ENCODE measurements around the gene IPO11. TPM values are rescaled to one million over a fixed set of nuclear protein-coding genes. Genes with fewer than 3 reads are reported as not detected.

IPO11 gene
- total and polyA plus RNA-seq, 4 donors, result 4.7 to 20.6 (median 9.0) TPM

GRCh38 chr5:62577488-62577887 is 164.9 kb downstream of the IPO11 start:
- 98% methylated on average over 1 of the region's 1 CpG for WGBS
- Histone ChIP-seq H3K9me3 (ENCODE audit: control insufficient read depth in 4 of 4, low read length in 3 of 4) (no peaks in the 10 kb centered on the region), H3K36me3 (ENCODE audit: control insufficient read depth in 4 of 4, insufficient read depth in 3 of 4, low read depth in 1 of 4, low read length in 3 of 4) (peaks cover 0 to 7% (median 0%) of the 10 kb centered on the region in 4 donors), H3K4me3 (ENCODE audit: low read depth in 1 of 3, low read length in 3 of 3) (no peak overlapping the region), H3K27me3 (ENCODE audit: control insufficient read depth in 4 of 4, insufficient read depth in 4 of 4, low read length in 3 of 4) (no peaks in the 10 kb centered on the region), H3K9ac (ENCODE audit: low read depth in 1 of 2, low read length in 2 of 2) (no peak overlapping the region), H3K4me1 (ENCODE audit: control insufficient read depth in 4 of 4, insufficient read depth in 4 of 4, low read length in 3 of 4) (no peaks in the 10 kb centered on the region), H3K27ac (ENCODE audit: low read depth in 1 of 2, low read length in 2 of 2) (no peak overlapping the region)
- TF ChIP-seq HNF4A (conservative IDR thresholded peaks at IDR 0.05), result no peak
- no peak for TF ChIP-seq FOXA1 (IDR thresholded peaks at IDR 0.05)
- no peak for TF ChIP-seq ZBTB33 (IDR thresholded peaks at IDR 0.05)
- TF ChIP-seq HNF4G (IDR thresholded peaks at IDR 0.05), result no peak
- TF ChIP-seq JUND (IDR thresholded peaks at IDR 0.05), result no peak
- TF ChIP-seq ATF3 (IDR thresholded peaks at IDR 0.05), result no peak
- TF ChIP-seq EGR1 (IDR thresholded peaks at IDR 0.05; ENCODE audit: low read depth in 2 of 2), result no peak
- TF ChIP-seq NR2F2 (IDR thresholded peaks at IDR 0.05), result no peak
- no peak for TF ChIP-seq CTCF (IDR thresholded peaks at IDR 0.05; ENCODE audit: low read depth, low read length, missing input control)
- TF ChIP-seq REST (IDR thresholded peaks at IDR 0.05), result no peak
- no peak for DNase-seq (ENCODE audit: low spot score)

GRCh38 chr5:62578540-62578939 is 166.0 kb downstream of the IPO11 start, which contains the start of gene LRRC70:
Gene LRRC70 (plus strand): TSS chr5:62578819. CDS start chr5:62579439, 620 bp downstream.
- Histone ChIP-seq H3K4me1 (ENCODE audit: control insufficient read depth in 4 of 4, insufficient read depth in 4 of 4, low read length in 3 of 4) (no peaks in the 10 kb centered on the region), H3K36me3 (ENCODE audit: control insufficient read depth in 4 of 4, insufficient read depth in 3 of 4, low read depth in 1 of 4, low read length in 3 of 4) (peaks cover 0 to 7% (median 0%) of the 10 kb centered on the region in 4 donors), H3K27ac (ENCODE audit: low read depth in 1 of 2, low read length in 2 of 2) (no peak within 1 kb of the TSS), H3K4me3 (ENCODE audit: low read depth in 1 of 3, low read length in 3 of 3) (no peak within 1 kb of the TSS), H3K27me3 (ENCODE audit: control insufficient read depth in 4 of 4, insufficient read depth in 4 of 4, low read length in 3 of 4) (no peaks in the 10 kb centered on the region), H3K9me3 (ENCODE audit: control insufficient read depth in 4 of 4, low read length in 3 of 4) (no peaks in the 10 kb centered on the region), H3K9ac (ENCODE audit: low read depth in 1 of 2, low read length in 2 of 2) (peak within 1 kb of the TSS in 1 of 2 donors; percentile 51)
- 57% methylated on average over 4 of the region's 4 CpGs for WGBS
- DNase-seq (ENCODE audit: low spot score), result no peak
- TF ChIP-seq ZBTB33 (IDR thresholded peaks at IDR 0.05) (no peak), ATF3 (IDR thresholded peaks at IDR 0.05) (no peak), FOXA1 (IDR thresholded peaks at IDR 0.05) (no peak), REST (IDR thresholded peaks at IDR 0.05) (no peak), SP1 (IDR thresholded peaks at IDR 0.05) (no peak), NR2F2 (IDR thresholded peaks at IDR 0.05) (peak; percentile 67), RAD21 (IDR thresholded peaks at IDR 0.05) (no peak)

All from liver (tissue), 9 donors.